Measurements from ENCODE around the gene HAPLN2. TPM values are rescaled to one million over a fixed set of nuclear protein-coding genes. Genes with fewer than 3 reads are reported as not detected.
"Not testable (repeated sequence)": the region's sequence is repeated elsewhere in the genome, so short reads cannot be mapped to it uniquely, and the experiment has no call there.

HAPLN2 gene
- total RNA-seq: 1 to 10 TPM; 4.4 to 8.7 TPM
- long read RNA-seq, donor 1, partial matches to known transcripts: 1 of 4 reads
- long read RNA-seq, donor 1, other reads (novel, unspliced or antisense): 2 of 4 reads
- long read RNA-seq, donor 2, partial matches to known transcripts: 0 of 2 reads
- long read RNA-seq, donor 2, other reads (novel, unspliced or antisense): 2 of 2 reads

DNA sequence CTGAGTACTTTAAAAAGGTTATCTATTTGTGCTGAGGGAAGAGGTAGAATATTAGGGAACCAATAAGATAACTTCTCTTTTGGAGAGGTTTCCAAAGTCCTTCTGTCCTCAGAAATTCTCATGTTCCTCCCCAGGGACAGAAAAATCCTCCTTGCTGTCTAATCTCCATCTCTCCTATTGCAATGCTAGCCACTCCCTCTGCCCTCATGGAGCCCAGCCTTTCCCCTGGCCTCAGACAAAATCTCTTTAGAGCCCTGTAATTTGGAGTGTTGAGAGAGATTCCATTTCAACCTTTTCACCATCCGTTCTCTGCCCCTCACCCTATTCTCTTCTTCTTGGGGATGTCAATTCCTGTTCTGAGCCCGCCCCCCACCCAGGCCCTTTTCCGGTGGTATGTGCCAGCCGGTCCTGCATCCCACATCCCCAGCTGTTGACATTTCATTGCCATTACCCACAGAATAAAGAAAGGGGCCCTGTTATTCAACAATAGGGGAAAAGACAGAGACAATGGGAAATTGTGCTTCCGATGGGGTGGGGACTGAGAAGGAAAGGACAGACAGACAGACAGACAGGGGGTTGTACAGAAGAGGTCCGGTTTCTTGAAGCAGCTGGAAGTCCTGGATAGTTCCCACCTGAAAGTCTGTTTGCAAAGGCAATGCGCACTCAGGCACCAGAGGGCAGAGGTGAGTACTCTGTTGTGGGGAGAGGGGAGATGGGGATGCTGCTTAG is at the start of gene HAPLN2:
TSS of gene HAPLN2 (plus strand) at position 563 of the 729 bp plus-strand sequence. CDS start 4,076 bp downstream, outside the sequence.
- DNase-seq (ENCODE audit: low spot score): no peak
- intact Hi-C loops (cut with DNase I): no loop called here

DNA sequence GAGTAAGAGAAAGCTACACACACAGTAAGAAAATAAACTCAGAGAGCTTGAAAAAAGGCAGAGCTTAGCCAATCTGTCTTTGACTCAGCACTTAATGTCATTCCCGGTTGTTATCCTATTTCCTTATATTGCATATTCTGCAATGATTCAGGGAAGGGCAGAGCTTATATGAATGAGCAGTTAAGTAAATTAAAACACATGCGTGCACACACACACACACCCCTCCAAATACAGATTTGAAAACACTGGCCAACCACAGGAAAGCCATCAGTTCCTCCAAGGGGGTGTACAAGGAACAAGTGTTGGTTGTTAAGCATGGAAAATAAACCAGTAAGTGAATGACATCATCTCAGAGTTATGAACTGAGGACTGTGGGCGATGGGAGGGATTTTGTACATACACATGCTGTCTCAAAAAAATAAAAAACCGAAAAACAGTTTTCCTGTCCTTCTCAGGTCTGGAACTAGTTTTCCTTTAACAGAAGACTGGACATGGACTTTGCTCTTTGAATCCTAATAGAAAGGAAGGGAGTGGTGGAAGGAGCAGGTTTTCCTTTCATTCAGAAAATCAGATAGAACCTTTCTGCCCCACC is 47.9 kb upstream of the HAPLN2 start:
- no peak for DNase-seq (ENCODE audit: low spot score)
- intact Hi-C loops (cut with DNase I): no loop called here

DNA sequence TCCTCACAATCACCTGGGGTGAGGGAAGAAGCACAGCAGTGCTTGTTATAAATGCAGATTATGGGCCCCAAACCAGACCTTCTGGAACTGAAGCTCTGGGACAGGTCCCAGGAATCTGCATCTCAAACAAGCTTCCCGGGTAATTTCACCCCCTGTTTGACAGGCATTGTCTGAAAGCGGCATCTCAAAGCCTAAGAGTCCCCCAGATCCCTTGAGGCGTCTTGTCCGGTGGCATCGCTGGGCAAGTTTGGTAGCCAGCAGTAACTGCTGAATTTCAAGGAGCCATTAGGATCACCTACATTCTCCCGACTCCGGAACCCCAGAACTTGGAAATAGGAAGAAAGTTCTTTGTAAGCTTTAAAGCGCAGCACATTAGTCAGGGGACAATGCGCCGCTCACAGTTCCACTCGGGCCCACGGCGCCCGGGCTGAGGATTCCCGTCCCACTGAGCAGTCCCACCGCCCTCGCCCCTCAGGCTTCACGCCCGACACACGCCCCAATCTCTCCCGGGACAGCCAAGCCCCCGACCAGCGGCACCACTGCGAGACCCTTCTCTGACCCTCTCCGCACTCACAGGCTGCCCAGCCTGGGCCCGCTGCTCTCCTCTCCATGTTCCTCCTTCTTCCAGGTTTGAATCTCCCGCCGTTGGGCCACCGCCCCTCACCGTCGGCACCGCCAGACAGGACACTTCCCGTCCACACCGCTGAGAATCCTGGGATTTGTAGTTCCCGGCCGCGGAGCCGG is 47.1 kb upstream of the HAPLN2 start, which contains the start of gene IQGAP3:
TSS of gene IQGAP3 (minus strand) at position 647 of the 744 bp plus-strand sequence. CDS start at position 611, 36 bp downstream.
- intact Hi-C loops (cut with DNase I): no loop called here
- DNase-seq (ENCODE audit: low spot score): peak; percentile 94

DNA sequence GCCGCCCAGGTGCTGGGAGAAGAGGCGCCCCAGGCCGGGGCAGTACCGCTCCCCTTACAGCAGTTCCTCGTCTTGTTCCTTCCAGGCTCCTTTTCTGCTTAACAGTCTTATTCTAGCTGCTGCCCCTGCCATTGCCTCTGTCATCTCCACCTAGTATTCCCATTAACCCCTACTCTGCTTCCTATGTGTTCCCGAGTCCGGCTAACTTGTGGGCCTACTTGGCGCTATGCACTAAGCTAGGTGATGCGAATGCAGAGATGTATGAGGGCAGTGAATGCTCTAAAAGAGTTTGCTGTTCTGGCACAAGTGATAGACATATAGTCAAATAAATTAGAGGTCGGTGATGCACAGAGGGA is 46.6 kb upstream of the HAPLN2 start:
- DNase-seq (ENCODE audit: low spot score): no peak
- intact Hi-C loops (cut with DNase I): no loop called here

DNA sequence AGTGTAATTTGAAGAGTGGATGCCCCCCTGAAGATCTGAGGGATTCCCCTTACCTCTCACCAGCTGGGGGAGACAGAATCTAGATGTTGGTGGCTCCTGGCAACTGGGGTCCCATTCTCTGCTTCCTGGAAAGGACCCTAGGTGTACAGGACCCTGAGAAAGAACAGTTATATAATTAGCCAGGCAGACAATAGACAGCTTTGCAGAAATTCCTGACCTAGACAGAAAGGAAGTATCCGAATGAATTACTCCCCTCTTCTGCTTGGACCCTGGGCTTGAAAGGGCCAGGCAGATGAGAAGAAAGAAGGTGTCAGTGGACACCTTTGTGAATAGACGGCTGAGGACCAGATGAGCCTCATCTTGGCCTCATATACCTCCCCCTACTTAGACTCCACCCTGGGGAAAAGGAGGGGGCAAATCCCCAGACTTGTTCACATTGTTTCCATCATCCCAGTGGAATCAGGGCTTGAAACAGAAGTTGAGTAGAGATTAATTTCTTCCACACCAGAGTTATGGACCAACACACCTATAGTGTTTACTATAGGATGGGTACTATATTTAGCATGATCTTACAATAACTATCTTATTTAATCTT is 45.1 kb upstream of the HAPLN2 start:
- no peak for DNase-seq (ENCODE audit: low spot score)
- intact Hi-C loops (cut with DNase I): no loop called here

DNA sequence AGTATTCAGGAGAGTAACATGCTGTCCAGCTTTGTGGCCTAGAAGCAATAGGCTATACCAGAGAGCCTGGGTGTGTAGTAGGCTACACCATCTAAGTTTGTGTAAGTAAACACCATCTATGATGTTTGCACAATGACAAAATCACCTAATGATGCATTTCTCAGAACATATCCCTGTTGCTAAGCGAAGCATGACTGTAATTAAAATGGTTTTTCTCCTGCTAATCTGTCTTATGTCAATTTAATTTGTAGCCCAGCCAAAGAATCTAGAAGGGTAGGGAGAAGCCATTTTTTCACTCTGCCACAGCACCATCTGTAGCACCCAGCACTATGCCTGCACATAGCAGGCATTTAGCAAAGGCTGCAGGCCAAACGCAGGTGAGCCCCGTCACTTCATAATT is 41.7 kb upstream of the HAPLN2 start:
- intact Hi-C loops (cut with DNase I): no loop called here
- no peak for DNase-seq (ENCODE audit: low spot score)

DNA sequence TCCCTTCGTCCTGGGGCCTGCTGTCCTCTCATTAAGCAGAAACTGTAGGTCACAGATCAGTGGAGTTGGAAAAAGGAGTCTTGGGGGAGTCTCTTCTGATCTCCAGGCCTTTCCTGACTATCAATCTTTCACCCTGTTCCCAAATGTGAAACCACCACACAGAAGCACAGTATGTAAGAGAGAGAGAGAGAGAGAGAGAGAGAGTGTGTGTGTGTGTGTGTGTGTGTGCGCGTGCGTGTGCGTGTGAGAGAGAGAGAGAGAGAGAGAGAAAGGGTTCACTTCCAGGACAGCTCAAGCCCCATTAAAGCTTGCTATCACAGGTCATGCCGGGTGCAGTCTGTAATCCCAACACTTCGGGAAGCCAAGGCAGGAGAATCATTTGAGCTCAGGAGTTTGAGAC is 41.2 kb upstream of the HAPLN2 start:
- intact Hi-C loops (cut with DNase I): no loop called here
- no peak for DNase-seq (ENCODE audit: low spot score)

DNA sequence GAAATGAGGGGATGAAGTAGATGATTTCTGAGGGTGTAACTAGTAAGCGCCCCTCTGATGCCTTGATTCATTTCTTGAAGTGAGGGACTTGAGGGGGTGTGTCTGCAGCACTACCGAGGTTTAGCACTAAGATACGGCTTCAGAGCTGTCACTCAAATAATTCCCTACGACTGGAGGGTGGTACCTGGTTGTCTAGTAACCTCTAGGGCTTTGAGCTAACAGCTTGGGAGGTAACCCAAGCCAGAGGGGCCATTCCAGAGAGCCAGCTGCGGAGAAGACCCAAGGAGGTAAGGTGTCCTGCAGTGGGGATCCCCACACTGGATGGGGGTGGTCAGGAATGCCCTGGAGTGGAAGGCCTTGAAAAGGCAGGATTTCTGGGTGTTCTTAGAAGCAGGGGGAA is 39.7 kb upstream of the HAPLN2 start, which contains the start of gene TTC24:
TSS of gene TTC24 (plus strand) at position 252 of the 400 bp plus-strand sequence. CDS start 1,642 bp downstream, outside the sequence.
- intact Hi-C loops (cut with DNase I): no loop called here
- DNase-seq (ENCODE audit: low spot score): no peak

DNA sequence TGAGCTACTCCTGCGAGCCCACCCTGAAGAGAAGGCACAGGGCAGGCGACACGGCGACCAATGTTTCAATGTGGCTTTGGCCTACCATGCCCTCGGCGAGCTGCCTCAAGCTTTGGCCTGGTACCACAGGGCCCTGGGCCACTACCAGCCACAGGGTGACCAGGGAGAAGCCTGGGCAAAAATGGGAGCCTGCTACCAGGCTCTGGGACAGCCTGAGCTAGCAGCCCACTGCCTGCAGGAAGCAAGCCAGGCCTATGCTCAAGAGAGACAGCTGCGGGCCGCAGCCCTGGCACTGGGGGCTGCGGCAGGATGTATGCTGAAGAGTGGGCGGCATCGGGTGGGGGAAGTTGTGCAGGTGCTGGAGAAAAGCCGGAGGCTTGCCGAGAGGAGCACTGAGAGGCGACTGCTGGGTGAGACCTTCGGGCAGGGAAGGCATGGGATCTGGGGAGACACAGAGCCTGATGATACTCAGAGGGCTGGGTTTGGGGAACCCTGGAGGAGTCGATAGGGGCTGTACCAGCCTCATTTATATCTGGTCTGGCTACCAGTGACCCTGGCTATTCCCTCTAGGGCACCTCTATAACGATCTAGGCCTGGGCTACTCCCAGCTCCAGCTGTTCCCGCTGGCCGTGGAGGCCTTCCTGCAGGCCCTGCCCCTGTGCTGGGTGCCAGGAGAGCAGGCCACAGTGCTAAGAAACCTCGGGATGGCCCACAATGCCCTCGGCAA is 37.4 kb upstream of the HAPLN2 start:
- DNase-seq (ENCODE audit: low spot score): no peak
- intact Hi-C loops (cut with DNase I): loop anchor here (5.0 to 10.0 kb wide), 3 partner anchors 67 to 197 kb away; no protein-coding TSS in a partner anchor

DNA sequence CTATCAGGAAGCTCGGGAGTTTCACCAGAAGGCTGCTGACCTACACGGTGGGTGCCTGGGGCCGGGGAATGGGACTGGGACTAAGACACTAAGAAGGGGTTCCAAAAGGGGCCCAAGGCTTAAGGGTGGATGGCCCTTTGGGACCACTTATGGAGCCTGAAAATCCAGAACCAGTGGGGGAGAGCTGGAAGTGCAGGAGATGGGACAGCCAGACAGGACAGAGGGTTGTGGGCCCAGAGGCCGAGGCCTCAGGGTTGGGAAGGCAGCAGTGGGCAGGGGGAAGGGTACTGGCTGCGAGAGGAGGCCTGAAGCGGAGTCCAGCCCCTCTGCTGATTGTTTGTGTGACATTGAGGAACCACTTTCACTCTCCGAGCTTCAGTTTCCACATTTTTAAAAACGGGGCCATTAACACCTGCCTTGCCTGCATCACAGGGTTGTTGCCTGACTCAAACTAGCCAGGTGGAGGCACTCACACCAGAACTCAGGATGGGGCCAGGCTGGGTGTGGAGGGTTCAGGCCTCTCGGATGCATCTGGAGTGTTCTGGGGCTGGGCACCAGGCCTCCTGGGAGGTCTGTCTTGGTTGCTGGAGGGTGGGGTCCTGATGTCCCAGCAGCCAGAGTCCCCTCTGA is 36.7 kb upstream of the HAPLN2 start:
- intact Hi-C loops (cut with DNase I): loop anchor here (5.0 to 10.0 kb wide), 3 partner anchors 68 to 198 kb away; no protein-coding TSS in a partner anchor
- no peak for DNase-seq (ENCODE audit: low spot score)

DNA sequence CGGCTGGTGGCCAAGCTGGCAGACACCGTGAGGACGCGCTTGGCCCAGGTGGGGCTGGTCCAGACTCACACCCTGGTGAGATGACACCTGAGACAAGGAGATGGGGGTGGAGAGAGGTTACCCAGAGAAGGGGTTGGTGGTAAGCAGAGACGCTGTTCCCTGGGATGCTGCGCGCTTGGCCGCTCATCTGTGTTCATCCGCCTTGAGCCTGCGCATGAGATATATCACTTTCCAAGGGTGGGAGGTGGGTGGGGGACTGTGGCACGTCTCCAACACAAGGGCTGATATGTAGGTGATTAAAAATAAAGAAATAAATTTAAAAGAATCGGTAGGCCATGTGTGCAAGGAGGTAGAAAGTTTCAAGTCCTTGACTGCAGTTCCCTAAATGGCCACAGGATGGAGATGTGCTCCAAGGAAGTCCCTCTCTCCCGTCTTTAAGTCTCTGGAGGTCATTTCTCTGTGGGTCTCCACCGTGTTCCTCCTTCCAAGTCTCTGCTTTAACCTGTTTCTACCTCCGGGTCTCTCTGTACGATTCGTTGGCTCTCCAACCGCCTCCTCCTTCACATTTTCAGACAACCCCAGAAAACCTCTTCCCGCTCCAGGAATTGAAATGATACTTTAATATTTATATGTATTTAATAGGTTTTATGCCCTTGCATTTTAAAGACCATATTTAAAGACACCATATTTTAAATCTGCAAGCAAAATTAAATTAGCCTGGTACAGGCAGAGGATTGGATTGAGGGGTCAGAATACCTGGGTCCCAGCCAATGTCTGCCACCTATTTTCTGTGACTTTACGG is 35.2 kb upstream of the HAPLN2 start:
- DNase-seq (ENCODE audit: low spot score): no peak
- intact Hi-C loops (cut with DNase I): loop anchor here (5.0 to 10.0 kb wide), 3 partner anchors 69 to 199 kb away; no protein-coding TSS in a partner anchor

DNA sequence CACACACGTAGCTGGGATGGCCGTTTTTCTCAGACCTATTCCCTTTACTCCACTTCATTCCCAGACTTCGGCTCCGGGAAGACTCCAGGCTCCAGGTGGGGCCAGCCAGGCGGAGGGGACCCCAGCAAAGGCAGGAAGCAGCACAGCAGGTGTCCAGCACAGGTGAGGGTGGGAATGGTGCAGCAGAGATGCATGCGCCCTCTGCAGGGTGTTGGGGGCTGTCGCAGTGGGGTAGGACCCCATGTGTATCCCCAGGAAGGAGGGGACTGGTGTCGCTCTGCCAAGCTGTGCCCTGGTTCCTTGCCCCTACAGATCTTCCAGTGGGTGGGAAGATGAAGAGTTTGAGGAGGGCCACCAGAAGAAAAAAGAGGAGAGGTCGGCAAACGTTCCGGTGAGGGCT is 34.4 kb upstream of the HAPLN2 start:
- DNase-seq (ENCODE audit: low spot score): no peak
- intact Hi-C loops (cut with DNase I): loop anchor here (5.0 to 10.0 kb wide), 3 partner anchors 70 to 200 kb away; no protein-coding TSS in a partner anchor

DNA sequence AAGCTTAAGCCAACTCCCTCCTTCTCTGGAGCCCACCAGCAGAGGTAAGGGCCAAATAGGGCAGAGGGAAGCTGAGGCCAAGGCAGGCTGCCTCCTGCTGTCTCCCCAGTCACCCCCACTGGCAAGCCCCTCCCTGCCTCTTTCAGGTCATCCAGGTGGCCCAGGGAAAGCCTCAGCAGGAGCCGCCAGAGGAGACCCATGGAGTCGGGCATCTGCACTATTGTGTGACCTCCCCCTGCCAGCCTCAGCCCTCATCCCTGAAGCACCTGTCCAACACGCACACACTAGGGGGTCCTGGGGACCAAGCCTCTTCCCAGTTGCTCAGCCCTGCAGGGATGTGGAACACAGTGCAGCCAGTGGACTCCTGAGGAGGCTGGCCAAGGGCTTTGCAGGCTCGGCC is 32.9 kb upstream of the HAPLN2 start:
- no peak for DNase-seq (ENCODE audit: low spot score)
- intact Hi-C loops (cut with DNase I): loop anchor here (10.0 kb wide), 2 partner anchors 72 to 202 kb away; no protein-coding TSS in a partner anchor

DNA sequence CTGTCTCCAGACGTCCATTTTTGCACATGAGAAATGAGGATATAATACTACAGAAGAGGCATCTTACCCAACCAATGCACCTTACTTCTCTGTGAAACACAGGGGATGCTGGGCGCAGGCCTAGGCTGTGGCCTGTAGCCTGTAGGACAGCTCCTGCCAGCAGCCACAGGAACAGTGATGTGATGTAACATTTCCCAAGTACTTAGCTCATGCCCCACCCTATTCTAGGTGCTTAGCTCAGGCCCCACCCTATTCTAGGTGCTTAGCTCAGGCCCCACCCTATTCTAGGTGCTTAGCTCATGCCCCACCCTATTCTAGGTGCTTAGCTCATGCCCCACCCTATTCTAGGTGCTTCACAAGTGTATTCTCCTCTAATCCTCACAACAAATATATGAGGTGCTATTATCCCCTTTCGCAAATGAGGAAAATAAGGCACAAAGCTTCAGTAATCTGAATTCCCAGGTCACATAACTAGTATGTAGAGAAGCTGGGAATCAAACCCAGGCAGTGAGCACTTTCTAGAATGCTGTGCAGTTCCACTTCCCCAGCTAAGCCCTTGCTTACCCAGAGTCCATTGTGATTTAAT is 32.2 kb upstream of the HAPLN2 start:
- intact Hi-C loops (cut with DNase I): loop anchor here (10.0 kb wide), 2 partner anchors 72 to 202 kb away; no protein-coding TSS in a partner anchor

DNA sequence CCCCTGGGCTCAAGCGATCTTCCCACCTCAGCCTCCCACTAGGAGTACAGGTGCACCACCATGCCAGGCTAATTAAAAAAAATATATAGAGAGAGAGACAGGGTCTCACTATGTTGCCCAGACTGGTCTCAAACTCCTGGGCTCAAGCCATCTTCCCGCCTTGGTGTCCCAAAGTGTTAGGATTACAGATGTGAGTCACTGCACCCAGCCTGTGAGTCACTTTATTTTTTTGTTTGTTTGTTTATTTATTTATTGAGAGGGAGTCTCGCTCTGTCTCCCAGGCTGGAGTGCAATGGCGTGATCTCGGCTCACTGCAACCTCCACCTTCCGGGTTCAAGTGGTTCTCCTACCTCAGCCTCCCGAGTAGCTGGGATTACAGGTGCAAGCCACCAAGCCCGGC is 31.3 kb upstream of the HAPLN2 start:
- not testable (repeated sequence) for DNase-seq (ENCODE audit: low spot score)
- intact Hi-C loops (cut with DNase I): loop anchor here (10.0 kb wide), 2 partner anchors 73 to 203 kb away; no protein-coding TSS in a partner anchor

More for the DNA sequence above, 32.2 kb upstream of the HAPLN2 start:
- DNase-seq (ENCODE audit: low spot score): no peak

DNA sequence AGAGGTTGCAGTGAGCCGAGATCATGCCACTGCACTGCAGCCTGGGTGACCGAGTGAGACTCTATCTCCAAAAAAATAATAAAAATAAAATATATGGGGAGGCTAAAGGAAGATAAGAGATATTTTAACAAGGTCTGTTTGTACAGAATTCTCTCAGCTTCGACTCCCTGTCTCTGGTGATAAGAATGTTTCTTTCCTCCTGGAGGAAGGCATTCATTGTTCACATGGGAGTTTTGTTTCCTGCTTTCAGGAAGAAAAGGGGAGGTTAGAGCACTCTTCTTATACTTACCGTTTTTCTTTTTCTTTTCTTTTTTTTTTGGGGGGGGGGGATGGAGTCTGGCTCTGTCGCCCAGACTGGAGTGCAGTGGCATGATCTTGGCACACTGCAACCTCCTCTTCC is 29.7 kb upstream of the HAPLN2 start:
- DNase-seq (ENCODE audit: low spot score): no peak
- intact Hi-C loops (cut with DNase I): loop anchor here (10.0 kb wide), 2 partner anchors 75 to 205 kb away; no protein-coding TSS in a partner anchor
